Activated CD4-positive, alpha-beta T cell treated with anti-CD3 and anti-CD28 coated beads, Interleukin-2, amount 50 U/mL, for 24 hours (primary cell): ENCODE data around the gene PITPNM3.
"Not testable (repeated sequence)": the region's sequence is repeated elsewhere in the genome, so short reads cannot be mapped to it uniquely, and the experiment has no call there.

ENCODE experiments used
- DNase-seq, 2 donors: peaks; one replicate each; pipeline ENCODE4 v3.0.0-alpha.2; 2020; ENCODE audit warnings: low read depth in 1 of 2, low spot score in 1 of 2

PITPNM3 gene

GRCh38 chr17:6556121-6557039 is at the start of gene PITPNM3:
Gene PITPNM3, minus strand, starts transcription at chr17:6556555. Its CDS starts 149 bp downstream, at chr17:6556406.
- no peak for DNase-seq

GRCh38 chr17:6605142-6605541 is 48.8 kb upstream of the PITPNM3 start:
- no peak for DNase-seq

- DNase-seq, result no peak
Observed at GRCh38 chr17:6603744-6604325, 47.5 kb upstream of the PITPNM3 start.

GRCh38 chr17:6602141-6602540 is 45.8 kb upstream of the PITPNM3 start:
- no peak for DNase-seq

GRCh38 chr17:6599364-6599763 is 43.0 kb upstream of the PITPNM3 start:
- DNase-seq, result no peak

- no peak for DNase-seq
Observed at GRCh38 chr17:6597727-6598126, 41.4 kb upstream of the PITPNM3 start.

- DNase-seq, result no peak
Observed at GRCh38 chr17:6596941-6597340, 40.6 kb upstream of the PITPNM3 start.

GRCh38 chr17:6596511-6596910 is 40.2 kb upstream of the PITPNM3 start:
- DNase-seq, result no peak

GRCh38 chr17:6596081-6596480 is 39.7 kb upstream of the PITPNM3 start:
- no peak for DNase-seq

GRCh38 chr17:6593371-6593770 is 37.0 kb upstream of the PITPNM3 start:
- DNase-seq, result not testable (repeated sequence)

- no peak for DNase-seq
Observed at GRCh38 chr17:6592173-6592572, 35.8 kb upstream of the PITPNM3 start.

- DNase-seq, result no peak
Observed at GRCh38 chr17:6591599-6592158, 35.3 kb upstream of the PITPNM3 start.

- no peak for DNase-seq
Observed at GRCh38 chr17:6589266-6589946, 33.1 kb upstream of the PITPNM3 start.

- no peak for DNase-seq
Observed at GRCh38 chr17:6588165-6588564, 31.8 kb upstream of the PITPNM3 start.

- DNase-seq, result no peak
Observed at GRCh38 chr17:6587310-6587709, 31.0 kb upstream of the PITPNM3 start.

- DNase-seq, result no peak
Observed at GRCh38 chr17:6583411-6583810, 27.1 kb upstream of the PITPNM3 start.

- DNase-seq, result no peak
Observed at GRCh38 chr17:6580625-6581024, 24.3 kb upstream of the PITPNM3 start.

GRCh38 chr17:6578491-6578890 is 22.1 kb upstream of the PITPNM3 start:
- no peak for DNase-seq

GRCh38 chr17:6577686-6578263 is 21.4 kb upstream of the PITPNM3 start:
- no peak for DNase-seq

- no peak for DNase-seq
Observed at GRCh38 chr17:6576038-6576785, 19.9 kb upstream of the PITPNM3 start.

GRCh38 chr17:6575596-6575988 is 19.2 kb upstream of the PITPNM3 start:
- no peak for DNase-seq
